PFSK-1 (cell line): ENCODE results near the gene COX5B.

ENCODE experiments used
- FOXP2 ChIP-seq: optimal IDR thresholded peaks from 2 replicates; pipeline ENCODE3; 2011; ENCODE audit warnings: borderline replicate concordance, control low read depth, inconsistent platforms; ENCODE audit not compliant: insufficient read depth; ENCODE audit errors: extremely low read length, extremely low read depth
- POLR2AphosphoS5 ChIP-seq: IDR thresholded peaks from 2 replicates; pipeline ENCODE4 v1.6.1; 2012; ENCODE audit warnings: low read depth, mild to moderate bottlenecking, control low read depth, low read length, moderate library complexity
- REST ChIP-seq, 2 experiments: IDR thresholded peaks; 2 replicates each; pipeline versions ENCODE4 v1.6.1 to v1.8.0; 2011 to 2012; ENCODE audit warnings: low read depth in 2 of 2, low read length in 2 of 2, control low read depth in 1 of 2, inconsistent platforms in 1 of 2, mild to moderate bottlenecking in 1 of 2, moderate library complexity in 1 of 2; ENCODE audit not compliant: insufficient read depth in 1 of 2
- SIN3A ChIP-seq: IDR thresholded peaks from 2 replicates; pipeline ENCODE4 v1.6.1; 2012; ENCODE audit warnings: mild to moderate bottlenecking, low read length, moderate library complexity, borderline replicate concordance; ENCODE audit not compliant: insufficient read depth
- TAF1 ChIP-seq: IDR thresholded peaks from 2 replicates; pipeline ENCODE4 v1.6.1; 2012; ENCODE audit warnings: low read length, control low read depth, borderline replicate concordance; ENCODE audit not compliant: insufficient read depth

COX5B gene

GRCh38 chr2:97671526-97671925, 25.7 kb downstream of the COX5B start:
- TF ChIP-seq FOXP2 (no peak), REST (IDR thresholded peaks at IDR 0.05; ENCODE audit: insufficient read depth in 1 of 2, low read depth in 2 of 2, low read length in 2 of 2) (no peak), TAF1 (no peak), SIN3A (no peak), POLR2AphosphoS5 (no peak)

GRCh38 chr2:97673182-97673914, 27.5 kb downstream of the COX5B start:
- TF ChIP-seq REST (IDR thresholded peaks at IDR 0.05; ENCODE audit: insufficient read depth in 1 of 2, low read depth in 2 of 2, low read length in 2 of 2), result no peak
- no peak for TF ChIP-seq SIN3A

GRCh38 chr2:97673915-97674283, 28.0 kb downstream of the COX5B start:
- TF ChIP-seq SIN3A, result no peak
- TF ChIP-seq REST (IDR thresholded peaks at IDR 0.05; ENCODE audit: insufficient read depth in 1 of 2, low read depth in 2 of 2, low read length in 2 of 2), result no peak
- no peak for TF ChIP-seq TAF1
- TF ChIP-seq FOXP2, result no peak
- no peak for TF ChIP-seq POLR2AphosphoS5

- TF ChIP-seq REST (IDR thresholded peaks at IDR 0.05; ENCODE audit: insufficient read depth in 1 of 2, low read depth in 2 of 2, low read length in 2 of 2), result no peak
- no peak for TF ChIP-seq SIN3A
Observed at GRCh38 chr2:97675430-97676113, 29.7 kb downstream of the COX5B start.

GRCh38 chr2:97676620-97677019, 30.8 kb downstream of the COX5B start:
- TF ChIP-seq FOXP2 (no peak), TAF1 (no peak), SIN3A (no peak), REST (IDR thresholded peaks at IDR 0.05; ENCODE audit: insufficient read depth in 1 of 2, low read depth in 2 of 2, low read length in 2 of 2) (no peak), POLR2AphosphoS5 (no peak)
